ENCODE data around the gene CD52.

CD52 gene

GRCh38 chr1:26317612-26318337 is at the start of gene CD52:
Gene CD52 (plus strand): TSS chr1:26317958. CDS start chr1:26318018, 60 bp downstream.
- peak; percentile 77 for DNase-seq

DNA sequence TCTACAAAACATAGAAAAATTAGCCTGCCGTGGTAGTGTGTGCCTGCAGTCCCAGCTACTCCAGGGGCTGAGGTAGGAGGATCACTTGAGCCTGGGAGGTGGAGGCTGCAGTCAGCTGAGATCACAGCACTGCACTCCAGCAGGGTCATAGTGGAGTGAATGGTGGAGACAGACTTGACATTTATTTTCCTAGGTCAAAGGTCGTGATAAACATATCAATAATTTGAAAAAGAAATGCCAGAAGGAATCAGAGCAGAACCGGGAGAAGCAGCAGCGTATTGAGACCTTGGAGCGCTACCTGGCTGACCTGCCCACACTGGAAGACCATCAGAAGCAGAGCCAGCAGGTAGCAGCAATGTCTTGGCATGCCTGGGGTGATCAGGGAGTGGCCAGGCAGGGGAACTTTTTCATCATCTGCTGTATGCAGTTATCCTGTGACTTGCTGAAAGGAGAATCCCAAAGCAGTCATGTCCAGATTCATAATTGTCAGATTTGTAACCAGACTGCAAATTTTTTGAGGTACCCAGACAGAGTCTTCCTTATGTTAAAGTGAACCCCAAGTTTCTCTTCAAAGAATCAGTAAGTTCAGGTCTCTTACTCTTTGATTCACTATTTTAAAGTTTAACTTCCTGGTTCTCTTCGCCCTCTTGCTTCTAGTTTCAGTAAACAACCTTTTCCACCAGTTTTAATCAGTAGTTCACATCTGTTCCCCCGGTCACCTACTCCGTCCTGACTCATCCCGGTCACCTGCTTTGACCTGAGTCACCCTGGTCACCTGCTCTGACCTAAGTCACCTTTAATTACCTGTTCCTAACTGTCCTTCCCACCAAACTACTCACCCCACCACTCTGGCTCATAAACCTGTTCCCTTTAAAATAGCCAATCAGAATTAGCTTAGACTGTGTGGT is 49.2 kb upstream of the CD52 start:
- DNase-seq = no peak

GRCh38 chr1:26269198-26269550 is 48.6 kb upstream of the CD52 start:
- DNase-seq = no peak

DNA sequence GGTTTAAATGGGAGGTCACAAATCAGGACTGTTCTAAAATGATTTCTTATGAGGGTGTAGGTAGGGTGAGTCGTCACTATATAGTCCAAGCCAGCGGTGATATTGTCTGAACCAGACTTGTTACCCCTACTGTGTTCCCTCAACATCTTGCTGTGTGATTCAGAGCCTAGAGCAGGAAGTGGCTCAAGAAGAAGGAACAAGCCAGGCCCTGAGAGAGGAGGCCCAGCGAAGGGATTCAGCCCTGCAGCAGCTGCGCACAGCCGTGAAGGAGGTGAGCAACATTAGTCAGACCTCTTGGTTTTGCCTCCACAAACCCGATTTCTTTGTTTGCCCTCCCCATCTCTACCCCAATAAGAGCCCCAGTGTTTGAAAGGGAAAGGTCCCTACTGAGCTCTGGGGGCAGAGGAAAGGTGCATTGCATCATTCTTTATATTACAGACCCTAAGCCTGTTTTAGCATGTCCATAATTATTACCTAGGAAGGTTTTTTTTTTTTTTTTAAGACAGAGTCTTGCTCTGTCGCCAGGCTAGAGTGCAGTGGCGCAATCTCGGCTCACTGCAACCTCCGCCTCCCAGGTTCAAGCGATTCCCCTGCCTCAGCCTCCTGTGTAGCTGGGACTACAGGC is 42.8 kb upstream of the CD52 start:
- DNase-seq = no peak

DNA sequence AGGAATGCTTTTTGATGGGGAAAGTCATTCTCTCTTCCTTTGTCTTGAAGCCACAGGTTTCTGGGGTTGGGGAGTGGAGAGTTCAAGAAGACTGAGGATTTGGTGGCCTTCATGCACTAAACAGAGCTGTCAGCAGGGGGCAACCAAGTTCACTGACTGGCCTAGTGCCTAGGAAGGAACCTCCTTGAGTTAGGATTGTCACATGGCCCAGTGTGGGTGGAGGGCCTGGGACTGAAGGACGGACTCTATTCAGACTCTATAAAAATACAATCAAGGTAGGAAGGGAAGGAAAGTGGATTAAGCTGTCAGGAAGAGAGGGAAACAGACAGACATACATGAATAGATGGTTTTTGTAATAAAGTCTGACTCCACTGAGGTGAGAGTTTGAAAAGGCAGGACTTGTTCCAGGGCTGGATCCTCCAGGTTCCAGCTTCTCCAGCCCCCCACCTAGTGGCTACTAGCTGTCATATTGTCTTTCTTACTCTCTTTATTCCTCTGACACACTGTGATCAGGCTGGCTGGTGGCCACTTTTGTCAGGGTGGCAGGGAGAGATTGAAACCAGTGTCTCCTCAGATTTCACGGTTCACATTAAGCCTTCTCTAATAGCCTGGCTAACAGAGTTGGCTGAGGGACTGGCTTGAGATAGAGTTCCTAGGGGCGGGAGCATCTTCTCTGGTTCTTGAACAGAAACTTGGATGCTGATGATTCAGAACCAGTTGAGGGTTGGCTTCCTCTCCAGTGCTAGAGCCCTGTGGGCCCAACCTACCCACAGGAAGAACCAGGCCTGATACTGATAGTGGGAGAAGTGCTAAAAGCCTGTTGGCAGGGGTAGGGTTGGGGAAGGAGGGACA is 42.0 kb upstream of the CD52 start:
- DNase-seq = peak; percentile 84

- DNase-seq = no peak
Observed at GRCh38 chr1:26276432-26276838, 41.3 kb upstream of the CD52 start.

DNA sequence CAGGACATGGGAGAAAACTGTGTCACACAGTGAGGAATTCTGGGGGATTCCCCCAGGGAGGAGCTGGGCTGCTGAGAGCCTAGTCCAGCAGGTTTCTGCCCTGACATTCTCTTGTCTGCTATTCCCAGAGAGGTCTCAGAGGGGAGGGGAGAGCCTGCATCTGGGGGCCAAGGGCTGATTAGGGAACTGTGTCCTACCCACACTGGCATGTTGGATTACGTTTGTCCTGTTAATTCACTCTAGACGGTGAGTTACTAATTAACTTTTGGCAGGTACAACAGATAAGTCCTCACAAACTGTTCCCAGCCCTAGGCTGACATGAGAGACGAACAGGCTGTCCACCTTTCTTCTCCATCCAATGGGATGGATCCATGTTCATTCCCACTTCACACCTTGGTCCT is 40.5 kb upstream of the CD52 start:
- no peak for DNase-seq

DNA sequence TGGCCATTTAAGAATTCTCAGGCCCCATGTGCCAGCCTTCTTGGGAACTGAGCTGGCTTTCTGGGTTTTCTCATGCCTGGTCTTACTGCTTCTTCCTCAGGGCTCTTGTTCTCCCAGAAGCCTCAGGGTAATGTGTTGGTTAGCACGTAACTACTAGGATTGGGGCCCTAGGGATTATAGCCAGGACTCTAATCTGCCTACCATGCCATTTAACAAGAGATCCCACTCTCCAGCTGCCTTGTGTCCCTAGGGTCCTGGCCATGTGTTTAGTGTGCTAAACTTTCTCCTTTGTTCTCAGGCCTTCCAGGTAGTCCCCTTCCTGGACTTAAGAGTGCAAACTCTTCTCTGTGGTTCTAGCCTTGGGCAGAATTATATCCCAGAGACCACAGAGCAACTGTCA is 40.0 kb upstream of the CD52 start:
- DNase-seq = no peak

GRCh38 chr1:26278303-26278702 is 39.5 kb upstream of the CD52 start:
- no peak for DNase-seq

- DNase-seq = no peak
Observed at GRCh38 chr1:26278724-26279455, 38.9 kb upstream of the CD52 start.

- peak; percentile 83 for DNase-seq
Observed at GRCh38 chr1:26279456-26280332, 38.1 kb upstream of the CD52 start, which contains the start of gene SH3BGRL3. Gene SH3BGRL3 (plus strand): TSS chr1:26280086. CDS start chr1:26280156, 70 bp downstream.

GRCh38 chr1:26280333-26281042 is 37.3 kb upstream of the CD52 start:
- DNase-seq = no peak

GRCh38 chr1:26281091-26281958 is 36.4 kb upstream of the CD52 start:
- no peak for DNase-seq

DNA sequence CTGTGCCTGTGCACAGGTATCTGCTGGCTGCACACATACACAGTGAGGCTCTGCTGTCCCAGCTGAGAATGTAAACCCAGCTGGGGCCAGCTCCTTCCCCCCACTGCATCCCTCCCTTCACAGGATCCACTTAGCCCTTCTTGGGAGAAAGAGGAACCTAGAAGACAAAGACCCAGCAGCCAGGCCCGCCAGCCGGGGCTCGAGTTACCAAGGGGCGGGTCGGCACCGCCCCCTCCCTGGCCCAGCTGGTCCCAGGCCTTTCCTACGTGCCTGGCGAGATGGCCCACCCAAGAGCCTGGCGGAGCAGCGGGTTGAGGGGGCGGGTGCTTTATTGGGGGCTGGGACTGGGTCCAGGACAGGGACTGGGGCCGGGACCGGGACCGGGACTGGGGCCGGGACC is 35.8 kb upstream of the CD52 start:
- no peak for DNase-seq

- no peak for DNase-seq
Observed at GRCh38 chr1:26282401-26282918, 35.3 kb upstream of the CD52 start.

- no peak for DNase-seq
Observed at GRCh38 chr1:26283279-26283853, 34.4 kb upstream of the CD52 start.

DNA sequence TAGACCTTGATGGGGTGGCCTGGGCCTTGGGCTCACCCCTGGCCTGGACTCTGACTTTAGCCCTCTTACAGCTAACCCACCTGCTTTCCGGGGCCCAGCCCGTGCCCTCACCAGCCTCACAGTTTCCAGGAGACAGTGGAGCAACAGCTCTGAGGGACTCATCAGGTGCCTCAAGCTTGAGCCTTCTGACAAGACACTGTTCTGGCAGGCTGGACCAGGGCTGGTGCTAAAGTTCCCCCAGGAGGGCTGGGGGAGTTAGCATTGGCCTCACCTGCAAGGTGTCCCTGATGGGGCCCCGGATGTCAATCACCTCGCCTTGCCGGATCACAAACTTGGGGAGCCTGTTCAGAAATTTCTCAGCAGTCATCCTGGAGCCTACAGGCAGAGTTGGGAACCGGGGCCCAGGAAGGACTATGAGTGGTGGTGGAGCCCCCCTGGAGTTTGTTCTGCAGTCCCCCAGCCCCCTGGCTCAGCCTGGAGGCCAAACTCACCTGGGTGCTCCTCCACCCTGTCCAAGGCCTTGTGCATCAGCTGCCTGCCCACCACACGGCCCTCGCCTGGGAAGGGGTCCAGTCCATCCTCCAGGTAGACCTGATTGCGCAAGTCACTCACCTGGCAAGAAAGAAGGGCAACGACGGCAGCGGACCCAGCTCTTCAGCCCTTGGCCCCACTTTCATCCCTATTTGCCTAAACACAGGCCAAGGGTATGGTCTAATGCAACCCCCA is 33.7 kb upstream of the CD52 start:
- DNase-seq = no peak
